ENCODE data around the gene KPTN. TPM values are rescaled to one million over a fixed set of nuclear protein-coding genes. Genes with fewer than 3 reads are reported as not detected.

KPTN gene
- total and polyA plus RNA-seq, 5 donors: 6.4 to 9.9 (median 8.1) TPM

- DNase-seq (peak; percentile 32 to 70 (median 61)), ATAC-seq (peak; percentile 24 to 38)
- no peaks in the 10 kb centered on the region for H3K4me1 ChIP-seq (ENCODE audit: control insufficient read depth, insufficient read depth, low read length)
- no peak overlapping the region for H3K4me3 ChIP-seq (ENCODE audit: low read length)
- WGBS: 4% methylated on average over 22 of the region's 22 CpGs
- H3K27ac ChIP-seq (ENCODE audit: low read length): no peak overlapping the region
- intact Hi-C loops (cut with DNase I): no loop called here
- no peaks in the 10 kb centered on the region for H3K9me3 ChIP-seq (ENCODE audit: control insufficient read depth, low read length)
- no peaks in the 10 kb centered on the region for H3K27me3 ChIP-seq (ENCODE audit: control insufficient read depth, insufficient read depth)
Observed at GRCh38 chr19:47445937-47446402, 38.0 kb downstream of the KPTN start.

GRCh38 chr19:47445527-47445926 lies 38.5 kb downstream of the KPTN start:
- Histone ChIP-seq H3K4me1 (ENCODE audit: control insufficient read depth, insufficient read depth, low read length) (no peaks in the 10 kb centered on the region), H3K27ac (ENCODE audit: low read length) (no peak overlapping the region), H3K27me3 (ENCODE audit: control insufficient read depth, insufficient read depth) (no peaks in the 10 kb centered on the region), H3K4me3 (ENCODE audit: low read length) (no peak overlapping the region), H3K9me3 (ENCODE audit: control insufficient read depth, low read length) (no peaks in the 10 kb centered on the region)
- 44% methylated on average over 4 of the region's 4 CpGs for WGBS
- DNase-seq (no peak), ATAC-seq (no peak)
- intact Hi-C loops (cut with DNase I): no loop called here

GRCh38 chr19:47444388-47444821 lies 39.6 kb downstream of the KPTN start:
- no peaks in the 10 kb centered on the region for H3K4me1 ChIP-seq (ENCODE audit: control insufficient read depth, insufficient read depth, low read length)
- WGBS: 19% methylated on average over 22 of the region's 22 CpGs
- ATAC-seq (no peak), DNase-seq (no peak)
- H3K4me3 ChIP-seq (ENCODE audit: low read length): no peak overlapping the region
- intact Hi-C loops (cut with DNase I): no loop called here
- no peaks in the 10 kb centered on the region for H3K27me3 ChIP-seq (ENCODE audit: control insufficient read depth, insufficient read depth)
- no peak overlapping the region for H3K27ac ChIP-seq (ENCODE audit: low read length)
- H3K9me3 ChIP-seq (ENCODE audit: control insufficient read depth, low read length): no peaks in the 10 kb centered on the region

- no peaks in the 10 kb centered on the region for H3K4me1 ChIP-seq (ENCODE audit: control insufficient read depth, insufficient read depth, low read length)
- H3K9me3 ChIP-seq (ENCODE audit: control insufficient read depth, low read length): no peaks in the 10 kb centered on the region
- ATAC-seq: no peak
- no peak overlapping the region for H3K4me3 ChIP-seq (ENCODE audit: low read length)
- WGBS: 67% methylated on average over 12 of the region's 12 CpGs
- intact Hi-C loops (cut with DNase I): no loop called here
- no peak for DNase-seq
- no peaks in the 10 kb centered on the region for H3K27me3 ChIP-seq (ENCODE audit: control insufficient read depth, insufficient read depth)
- H3K27ac ChIP-seq (ENCODE audit: low read length): no peak overlapping the region
Observed at GRCh38 chr19:47443331-47443730, 40.7 kb downstream of the KPTN start.

- no peaks in the 10 kb centered on the region for H3K4me1 ChIP-seq (ENCODE audit: control insufficient read depth, insufficient read depth, low read length)
- H3K27ac ChIP-seq (ENCODE audit: low read length): no peak overlapping the region
- no peaks in the 10 kb centered on the region for H3K9me3 ChIP-seq (ENCODE audit: control insufficient read depth, low read length)
- 30% methylated on average over 5 of the region's 5 CpGs for WGBS
- no peaks in the 10 kb centered on the region for H3K27me3 ChIP-seq (ENCODE audit: control insufficient read depth, insufficient read depth)
- intact Hi-C loops (cut with DNase I): loop anchor here in 3 of 4 donors (5.0 to 10.0 kb wide), 2 partner anchors 76 to 258 kb away; partner anchors contain the start of gene NAPA (in 2 of the 3)
- ATAC-seq: no peak
- no peak for DNase-seq
- no peak overlapping the region for H3K4me3 ChIP-seq (ENCODE audit: low read length)
Observed at GRCh38 chr19:47438793-47439220, 45.2 kb downstream of the KPTN start.

GRCh38 chr19:47437500-47437899 lies 46.5 kb downstream of the KPTN start:
- DNase-seq: no peak
- Histone ChIP-seq H3K27me3 (ENCODE audit: control insufficient read depth, insufficient read depth) (no peaks in the 10 kb centered on the region), H3K9me3 (ENCODE audit: control insufficient read depth, low read length) (no peaks in the 10 kb centered on the region), H3K27ac (ENCODE audit: low read length) (no peak overlapping the region), H3K4me1 (ENCODE audit: control insufficient read depth, insufficient read depth, low read length) (no peaks in the 10 kb centered on the region), H3K4me3 (ENCODE audit: low read length) (no peak overlapping the region)
- intact Hi-C loops (cut with DNase I): loop anchor here (2.0 to 10.0 kb wide), 4 partner anchors 77 to 269 kb away; partner anchors contain the start of gene NAPA (in 2 of the 4)
- 36% methylated on average over 12 of the region's 12 CpGs for WGBS
- no peak for ATAC-seq

GRCh38 chr19:47436712-47437401 lies 47.2 kb downstream of the KPTN start:
- Histone ChIP-seq H3K9me3 (ENCODE audit: control insufficient read depth, low read length) (no peaks in the 10 kb centered on the region), H3K4me3 (ENCODE audit: low read length) (no peak overlapping the region), H3K27ac (ENCODE audit: low read length) (no peak overlapping the region), H3K27me3 (ENCODE audit: control insufficient read depth, insufficient read depth) (no peaks in the 10 kb centered on the region), H3K4me1 (ENCODE audit: control insufficient read depth, insufficient read depth, low read length) (no peaks in the 10 kb centered on the region)
- WGBS: 29% methylated on average over 17 of the region's 17 CpGs
- ATAC-seq (peak; percentile 83 to 92), DNase-seq (peak; percentile 75 to 88 (median 83))
- intact Hi-C loops (cut with DNase I): loop anchor here (2.0 to 10.0 kb wide), 4 partner anchors 78 to 270 kb away; partner anchors contain the start of gene NAPA (in 2 of the 4)

- DNase-seq (no peak), ATAC-seq (no peak)
- 75% methylated on average over 6 of the region's 6 CpGs for WGBS
- H3K4me3 ChIP-seq (ENCODE audit: low read length): no peak overlapping the region
- no peaks in the 10 kb centered on the region for H3K9me3 ChIP-seq (ENCODE audit: control insufficient read depth, low read length)
- no peaks in the 10 kb centered on the region for H3K4me1 ChIP-seq (ENCODE audit: control insufficient read depth, insufficient read depth, low read length)
- intact Hi-C loops (cut with DNase I): loop anchor here (2.0 to 10.0 kb wide), 4 partner anchors 79 to 271 kb away; partner anchors contain the start of gene NAPA (in 2 of the 4)
- H3K27ac ChIP-seq (ENCODE audit: low read length): no peak overlapping the region
- no peaks in the 10 kb centered on the region for H3K27me3 ChIP-seq (ENCODE audit: control insufficient read depth, insufficient read depth)
Observed at GRCh38 chr19:47435883-47436417, 48.1 kb downstream of the KPTN start.

- intact Hi-C loops (cut with DNase I): loop anchor here in 3 of 4 donors (5.0 to 10.0 kb wide), 2 partner anchors 80 to 262 kb away; partner anchors contain the start of gene NAPA (in 2 of the 3)
- ATAC-seq (no peak), DNase-seq (no peak)
- H3K4me1 ChIP-seq (ENCODE audit: control insufficient read depth, insufficient read depth, low read length): no peaks in the 10 kb centered on the region
- WGBS: 54% methylated on average over 16 of the region's 16 CpGs
- H3K9me3 ChIP-seq (ENCODE audit: control insufficient read depth, low read length): no peaks in the 10 kb centered on the region
- H3K27me3 ChIP-seq (ENCODE audit: control insufficient read depth, insufficient read depth): no peaks in the 10 kb centered on the region
- no peak overlapping the region for H3K4me3 ChIP-seq (ENCODE audit: low read length)
- no peak overlapping the region for H3K27ac ChIP-seq (ENCODE audit: low read length)
Observed at GRCh38 chr19:47435196-47435595, 48.8 kb downstream of the KPTN start.

GRCh38 chr19:47434088-47434487 lies 49.9 kb downstream of the KPTN start:
- Histone ChIP-seq H3K27me3 (ENCODE audit: control insufficient read depth, insufficient read depth) (no peaks in the 10 kb centered on the region), H3K4me1 (ENCODE audit: control insufficient read depth, insufficient read depth, low read length) (no peaks in the 10 kb centered on the region), H3K27ac (ENCODE audit: low read length) (no peak overlapping the region), H3K9me3 (ENCODE audit: control insufficient read depth, low read length) (no peaks in the 10 kb centered on the region), H3K4me3 (ENCODE audit: low read length) (no peak overlapping the region)
- no peak for DNase-seq
- no peak for ATAC-seq
- WGBS: 71% methylated on average over 7 of the region's 7 CpGs
- intact Hi-C loops (cut with DNase I): loop anchor here in 2 of 4 donors (10.0 kb wide), 1 partner anchor 81 kb away; the partner anchor contains the start of gene NAPA (in 2 of the 2)

GRCh38 chr19:47433121-47433520 lies 50.9 kb downstream of the KPTN start:
- ATAC-seq: no peak
- H3K27me3 ChIP-seq (ENCODE audit: control insufficient read depth, insufficient read depth): no peaks in the 10 kb centered on the region
- H3K9me3 ChIP-seq (ENCODE audit: control insufficient read depth, low read length): no peaks in the 10 kb centered on the region
- no peaks in the 10 kb centered on the region for H3K4me1 ChIP-seq (ENCODE audit: control insufficient read depth, insufficient read depth, low read length)
- H3K27ac ChIP-seq (ENCODE audit: low read length): no peak overlapping the region
- intact Hi-C loops (cut with DNase I): loop anchor here in 2 of 4 donors (10.0 kb wide), 1 partner anchor 82 kb away; the partner anchor contains the start of gene NAPA (in 2 of the 2)
- DNase-seq: no peak
- no peak overlapping the region for H3K4me3 ChIP-seq (ENCODE audit: low read length)
- 29% methylated on average over 1 of the region's 1 CpG for WGBS

Data from right cardiac atrium (tissue), 5 donors.